ENCODE data around the gene MUC3A.
"Not testable (repeated sequence)": the region's sequence is repeated elsewhere in the genome, so short reads cannot be mapped to it uniquely, and the experiment has no call there.

MUC3A gene

GRCh38 chr7:100949227-100949932 is at the start of gene MUC3A:
TSS of gene MUC3A (plus strand) at chr7:100949534. CDS start at chr7:100949625, 91 bp downstream.
- DNase-seq: no peak

GRCh38 chr7:100900978-100901377 is 48.4 kb upstream of the MUC3A start:
- no peak for DNase-seq

- no peak for DNase-seq
Measured at GRCh38 chr7:100901921-100902332, 47.4 kb upstream of the MUC3A start.

GRCh38 chr7:100902638-100903037 is 46.7 kb upstream of the MUC3A start:
- no peak for DNase-seq

GRCh38 chr7:100908512-100908911 is 40.8 kb upstream of the MUC3A start:
- no peak for DNase-seq

- DNase-seq: peak in 1 of 2 donors; percentile 8
Measured at GRCh38 chr7:100910443-100910842, 38.9 kb upstream of the MUC3A start.

GRCh38 chr7:100911484-100911883 is 37.9 kb upstream of the MUC3A start:
- DNase-seq: no peak

GRCh38 chr7:100914208-100914878 is 35.0 kb upstream of the MUC3A start:
- DNase-seq: no peak

GRCh38 chr7:100914879-100915447 is 34.4 kb upstream of the MUC3A start:
- no peak for DNase-seq

GRCh38 chr7:100919335-100919734 is 30.0 kb upstream of the MUC3A start:
- DNase-seq: not testable (repeated sequence)

GRCh38 chr7:100919779-100920437 is 29.4 kb upstream of the MUC3A start:
- not testable (repeated sequence) for DNase-seq

- no peak for DNase-seq
Measured at GRCh38 chr7:100921039-100921438, 28.3 kb upstream of the MUC3A start.

- DNase-seq: not testable (repeated sequence)
Measured at GRCh38 chr7:100923616-100924015, 25.7 kb upstream of the MUC3A start.

GRCh38 chr7:100929808-100930174 is 19.5 kb upstream of the MUC3A start:
- DNase-seq: no peak

GRCh38 chr7:100933734-100934133 is 15.6 kb upstream of the MUC3A start:
- DNase-seq: no peak

- not testable (repeated sequence) for DNase-seq
Measured at GRCh38 chr7:100935381-100935780, 14.0 kb upstream of the MUC3A start.

- DNase-seq: not testable (repeated sequence)
Measured at GRCh38 chr7:100936167-100936566, 13.2 kb upstream of the MUC3A start.

- DNase-seq: no peak
Measured at GRCh38 chr7:100942045-100942774, 7.1 kb upstream of the MUC3A start.

GRCh38 chr7:100943693-100944092 is 5.6 kb upstream of the MUC3A start:
- no peak for DNase-seq

- no peak for DNase-seq
Measured at GRCh38 chr7:100944138-100944537, 5.2 kb upstream of the MUC3A start.

GRCh38 chr7:100946111-100946510 is 3.2 kb upstream of the MUC3A start:
- no peak for DNase-seq

GRCh38 chr7:100946766-100947365 is 2.5 kb upstream of the MUC3A start:
- DNase-seq: no peak
